Astrocyte of the cerebellum (primary cell): ENCODE data around the gene KSR1.

Experiments
- DNase-seq: peaks from one replicate; pipeline ENCODE4 v3.0.0-alpha.2; 2011; ENCODE audit warnings: low read depth
- H3K4me3 ChIP-seq: 2 replicates; pipeline ENCODE4 v1.5.1; 2011; ENCODE audit warnings: mild to moderate bottlenecking, low read depth, low read length, moderate library complexity
- CTCF ChIP-seq: IDR thresholded peaks from 2 replicates; pipeline ENCODE4 v1.5.1; 2012; ENCODE audit warnings: low read length, low read depth, moderate library complexity, mild to moderate bottlenecking; ENCODE audit errors: missing control alignments
- in situ Hi-C: cut with HindIII; loops from 2 replicates; pipeline ENCODE4 v1.10.0; 2017; ENCODE audit warnings: low sequenced_read_pairs

Gene KSR1

DNA sequence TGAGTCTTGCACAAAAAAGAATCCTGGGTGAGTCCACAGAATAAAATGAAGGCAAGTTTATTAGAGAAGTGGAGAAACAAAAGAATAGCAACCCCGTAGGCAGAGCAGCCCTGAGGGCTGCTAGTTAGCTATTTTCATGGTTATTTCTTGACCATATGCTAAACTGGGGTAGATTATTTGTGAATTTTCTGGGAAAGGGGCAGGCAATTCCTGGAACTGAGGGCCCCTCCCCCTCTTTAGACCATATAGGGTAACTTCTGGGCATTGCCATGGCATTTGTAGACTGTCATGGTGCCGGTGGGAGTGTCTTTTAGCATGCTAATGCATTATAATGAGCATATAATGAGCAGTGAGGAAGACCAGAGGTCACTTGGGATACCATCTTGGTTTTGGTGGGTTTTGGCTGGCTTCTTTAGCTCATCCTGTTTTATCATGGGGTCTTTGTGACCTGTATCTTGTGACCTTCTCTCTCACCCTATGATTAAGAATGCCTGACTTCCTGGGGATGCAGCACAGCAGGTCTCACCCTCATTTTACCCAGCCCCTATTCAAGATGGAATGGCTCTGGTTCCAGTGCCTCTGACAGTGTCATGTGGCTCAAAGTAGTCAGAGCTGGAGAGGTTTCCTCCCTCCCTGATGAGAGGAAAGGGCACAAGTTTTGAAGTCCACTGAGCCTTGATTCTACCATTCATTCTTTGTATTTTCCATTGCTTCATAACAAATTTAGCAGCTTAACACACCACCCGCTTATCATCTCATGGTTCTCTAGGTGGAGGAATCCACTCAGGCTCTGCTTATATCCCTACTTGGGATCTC lies 119.1 kb downstream of the KSR1 start:
- no peak for DNase-seq
- in situ Hi-C loops, result no loop called here
- H3K4me3 ChIP-seq, result no peak overlapping the region
- TF ChIP-seq CTCF, result no peak

GRCh38 chr17:27575912-27576252 lies 119.6 kb downstream of the KSR1 start:
- in situ Hi-C loops, result no loop called here
- H3K4me3 ChIP-seq, result no peak overlapping the region
- no peak for DNase-seq
- no peak for TF ChIP-seq CTCF

DNA sequence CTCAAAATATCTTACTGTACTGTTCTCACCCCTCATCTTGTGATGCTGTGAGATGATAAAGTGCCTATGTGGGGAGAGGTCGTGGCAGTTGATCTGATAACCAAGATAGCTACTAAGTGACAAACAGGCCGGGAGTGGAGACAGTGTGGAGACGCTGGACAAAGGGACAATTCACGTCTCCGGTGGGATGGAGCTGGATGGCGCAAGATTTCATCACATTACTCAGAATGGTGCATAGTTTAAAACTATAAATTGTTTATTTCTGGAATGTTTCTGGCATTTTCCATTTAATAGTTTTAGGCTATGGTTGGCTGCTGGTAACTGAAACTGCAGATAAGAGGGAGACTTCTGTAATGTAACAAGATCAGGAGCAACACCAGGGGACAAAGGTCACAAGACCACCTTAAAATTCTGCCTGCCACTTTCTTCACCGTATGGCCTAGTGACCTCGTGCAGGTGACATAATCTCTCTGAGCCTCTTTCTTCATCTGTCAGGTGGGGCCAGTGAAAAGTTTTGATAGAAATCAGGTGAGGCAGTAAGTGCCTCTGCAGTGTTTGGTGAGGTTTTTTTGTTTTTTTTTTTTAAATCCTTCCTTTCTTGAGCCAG lies 120.3 kb downstream of the KSR1 start:
- H3K4me3 ChIP-seq, result no peak overlapping the region
- no peak for DNase-seq
- in situ Hi-C loops, result no loop called here
- TF ChIP-seq CTCF, result no peak

DNA sequence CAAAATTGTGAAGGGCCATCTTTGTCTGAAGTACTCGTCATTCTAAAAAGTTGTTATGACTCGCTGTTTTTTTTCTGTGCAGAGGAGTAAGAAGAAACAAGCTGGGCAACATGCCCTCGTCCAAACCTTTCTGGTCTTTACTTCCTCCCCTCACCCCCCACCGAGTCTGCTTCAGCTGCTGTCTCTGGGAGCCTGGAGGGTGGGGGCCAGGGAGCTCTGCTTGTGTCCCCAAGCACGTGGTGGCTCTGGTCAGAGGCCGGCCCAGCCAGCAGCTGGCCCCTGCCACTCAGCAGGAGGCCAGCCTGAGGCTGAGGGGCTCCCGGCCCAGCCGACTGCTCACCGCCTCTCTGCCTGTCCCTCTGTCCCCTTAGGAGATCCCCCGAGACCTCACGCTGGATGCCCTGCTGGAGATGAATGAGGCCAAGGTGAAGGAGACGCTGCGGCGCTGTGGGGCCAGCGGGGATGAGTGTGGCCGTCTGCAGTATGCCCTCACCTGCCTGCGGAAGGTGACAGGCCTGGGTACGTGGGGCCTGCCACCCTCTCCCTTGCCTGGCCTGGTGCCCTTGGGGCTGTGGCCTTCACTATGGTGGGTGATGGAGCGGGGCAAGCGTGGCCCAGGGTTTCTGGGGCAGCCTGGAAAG lies 121.0 kb downstream of the KSR1 start:
- no peak for TF ChIP-seq CTCF
- no peak overlapping the region for H3K4me3 ChIP-seq
- DNase-seq, result no peak
- in situ Hi-C loops, result no loop called here

DNA sequence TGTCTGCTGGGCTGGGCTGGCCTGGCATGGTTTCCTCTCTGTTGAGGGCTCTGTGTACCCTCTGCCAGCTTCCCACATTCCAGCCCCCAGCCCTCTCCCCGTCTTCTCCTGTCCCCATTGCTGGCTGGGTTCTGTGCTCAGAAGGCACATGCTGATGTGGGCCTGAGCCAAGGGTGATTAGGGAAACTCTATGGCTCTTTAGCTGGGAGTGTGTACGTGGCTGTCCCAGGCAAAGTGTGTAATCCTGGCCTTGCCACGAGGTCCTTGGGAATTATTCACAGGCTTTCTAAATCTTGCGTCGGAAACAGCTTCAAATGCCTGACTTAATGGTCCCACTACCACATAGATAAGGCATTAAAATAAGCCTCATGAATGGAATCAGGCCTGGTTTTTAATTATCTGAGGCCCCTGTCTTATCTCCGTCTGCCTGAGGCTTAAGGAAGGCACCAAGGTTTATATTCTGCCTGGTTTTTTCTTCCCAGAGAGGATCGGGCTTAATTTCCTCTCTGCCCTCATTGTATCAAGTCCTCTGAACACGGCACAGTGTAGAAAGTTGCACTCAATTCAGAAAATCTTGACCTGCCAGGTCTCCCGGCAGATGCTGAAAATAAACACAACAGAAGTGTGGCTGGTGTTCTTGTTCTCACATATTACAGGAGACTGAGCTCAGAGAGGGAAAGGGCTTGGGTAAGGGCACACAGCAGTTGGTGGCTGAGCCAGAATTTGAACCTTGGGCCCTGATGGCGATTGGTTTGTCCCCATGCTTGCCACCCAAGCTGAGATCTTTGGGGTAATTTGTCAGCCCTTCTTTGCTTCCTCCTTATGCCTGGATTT lies 121.9 kb downstream of the KSR1 start:
- no peak for TF ChIP-seq CTCF
- no peak overlapping the region for H3K4me3 ChIP-seq
- DNase-seq, result no peak
- in situ Hi-C loops, result no loop called here

GRCh38 chr17:27578718-27579085 lies 122.5 kb downstream of the KSR1 start:
- no peak overlapping the region for H3K4me3 ChIP-seq
- in situ Hi-C loops, result no loop called here
- no peak for TF ChIP-seq CTCF
- DNase-seq, result no peak
